Gastrocnemius medialis (tissue), 4 donors: ENCODE results near the gene ACTA2. TPM values are rescaled to one million over a fixed set of nuclear protein-coding genes. Genes with fewer than 3 reads are reported as not detected.

Source experiments
- ATAC-seq, 2 donors: fragments of 150-250 bp; one replicate each; pipeline ENCODE4 v1.9.1; 2016
- DNase-seq, 2 donors: peaks; one replicate each; pipeline ENCODE4 v3.0.0-alpha.2; 2019
- H3K27ac ChIP-seq, 4 donors: fragments of 200-600 bp; sonication (generic); 1 replicate in 1 of 4; 2 replicates in 3 of 4; pipeline ENCODE4 v1.5.1; 2016 to 2018; ENCODE audit warnings: mild to moderate bottlenecking in 2 of 4, moderate library complexity in 1 of 4
- H3K27me3 ChIP-seq, 3 donors: fragments of 200-600 bp; sonication (generic) in 2 of 3; 1 replicate in 1 of 3; 2 replicates in 2 of 3; pipeline versions ENCODE4 v1.5.1 to v1.6.0; 2016 to 2019; ENCODE audit warnings: mild to moderate bottlenecking in 1 of 3, moderate library complexity in 1 of 3
- H3K36me3 ChIP-seq, 2 donors: fragments of 200-600 bp; sonication (generic) in 1 of 2; one replicate each; pipeline ENCODE4 v1.5.1; 2017 to 2018
- H3K4me1 ChIP-seq, 2 donors: fragments of 200-600 bp; sonication (generic) in 1 of 2; one replicate each; pipeline ENCODE4 v1.5.1; 2016 to 2017; ENCODE audit warnings: mild to moderate bottlenecking in 2 of 2
- H3K4me3 ChIP-seq, 4 donors: fragments of 200-600 bp; sonication (generic) in 3 of 4; 1 replicate in 1 of 4; 2 replicates in 3 of 4; pipeline ENCODE4 v1.5.1; 2016 to 2019; ENCODE audit warnings: mild to moderate bottlenecking in 2 of 4
- H3K9me3 ChIP-seq, 3 donors: fragments of 200-600 bp; sonication (generic) in 2 of 3; 1 replicate in 1 of 3; 2 replicates in 2 of 3; pipeline ENCODE4 v1.5.1; 2016 to 2019
- POLR2A ChIP-seq, 2 donors: fragments of 450-650 bp; IDR thresholded peaks; one replicate each; pipeline ENCODE4 v1.6.1; 2017; ENCODE audit warnings: antibody characterized with exemption in 2 of 2, mild to moderate bottlenecking in 2 of 2, moderate library complexity in 2 of 2
- in situ Hi-C, 4 donors: fragments of 200-750 bp; cut with MboI; loops; one replicate each; pipeline versions ENCODE4 v1.15.0 to v1.8.0; 2017; ENCODE audit warnings: low sequenced_read_pairs in 4 of 4
- intact Hi-C: fragments of 100-400 bp; cut with DNase I; formaldehyde crosslinking; loops from one replicate; pipeline ENCODE4 v1.15.1; 2023; ENCODE audit warnings: low total_unique reads
- total RNA-seq, 4 donors: library from RNA; depleted of rRNA; stranded (reverse); fragments of >200 nt; gene quantifications; one replicate each; pipeline versions ENCODE4 v1.1.0 to v1.2.3, GENCODE V29; 2016
- TF ChIP-seq, protein P1 (sequence below), 5 experiments: fragments of 450-650 bp in 3 of 5; fragments of 200-600 bp in 2 of 5; sonication (generic) in 2 of 5; IDR thresholded peaks in 4 of 5; conservative IDR thresholded peaks in 1 of 5; 1 replicate in 4 of 5; 2 replicates in 1 of 5; pipeline ENCODE4 v1.5.1; 2016 to 2019; ENCODE audit warnings: antibody characterized with exemption in 5 of 5, mild to moderate bottlenecking in 3 of 5, moderate library complexity in 3 of 5

Gene ACTA2
- total RNA-seq, 4 donors from 2014 or later = 23.4 to 119 (median 74.2) TPM

DNA sequence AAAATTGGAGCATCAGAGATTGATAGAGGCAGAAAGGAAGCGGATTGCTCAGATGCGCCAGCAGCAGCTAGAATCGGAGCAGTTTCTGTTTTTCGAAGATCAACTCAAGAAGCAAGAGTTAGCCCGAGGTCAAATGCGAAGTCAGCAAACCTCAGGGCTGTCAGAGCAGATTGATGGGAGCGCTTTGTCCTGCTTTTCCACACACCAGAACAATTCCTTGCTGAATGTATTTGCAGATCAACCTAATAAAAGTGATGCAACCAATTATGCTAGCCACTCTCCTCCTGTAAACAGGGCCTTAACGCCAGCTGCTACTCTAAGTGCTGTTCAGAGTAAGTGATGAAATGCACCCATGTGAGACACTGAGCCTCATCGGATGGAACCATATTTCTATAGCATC is 39.4 kb downstream of the ACTA2 start:
- TF ChIP-seq, protein P1, sequence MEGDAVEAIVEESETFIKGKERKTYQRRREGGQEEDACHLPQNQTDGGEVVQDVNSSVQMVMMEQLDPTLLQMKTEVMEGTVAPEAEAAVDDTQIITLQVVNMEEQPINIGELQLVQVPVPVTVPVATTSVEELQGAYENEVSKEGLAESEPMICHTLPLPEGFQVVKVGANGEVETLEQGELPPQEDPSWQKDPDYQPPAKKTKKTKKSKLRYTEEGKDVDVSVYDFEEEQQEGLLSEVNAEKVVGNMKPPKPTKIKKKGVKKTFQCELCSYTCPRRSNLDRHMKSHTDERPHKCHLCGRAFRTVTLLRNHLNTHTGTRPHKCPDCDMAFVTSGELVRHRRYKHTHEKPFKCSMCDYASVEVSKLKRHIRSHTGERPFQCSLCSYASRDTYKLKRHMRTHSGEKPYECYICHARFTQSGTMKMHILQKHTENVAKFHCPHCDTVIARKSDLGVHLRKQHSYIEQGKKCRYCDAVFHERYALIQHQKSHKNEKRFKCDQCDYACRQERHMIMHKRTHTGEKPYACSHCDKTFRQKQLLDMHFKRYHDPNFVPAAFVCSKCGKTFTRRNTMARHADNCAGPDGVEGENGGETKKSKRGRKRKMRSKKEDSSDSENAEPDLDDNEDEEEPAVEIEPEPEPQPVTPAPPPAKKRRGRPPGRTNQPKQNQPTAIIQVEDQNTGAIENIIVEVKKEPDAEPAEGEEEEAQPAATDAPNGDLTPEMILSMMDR (IDR thresholded peaks at IDR 0.05 in 4 of 5, conservative IDR thresholded peaks at IDR 0.05 in 1 of 5) = no peak
- no peak for TF ChIP-seq POLR2A (IDR thresholded peaks at IDR 0.05)
- no peaks in the 10 kb centered on the region for H3K4me1 ChIP-seq
- H3K9me3 ChIP-seq = no peaks in the 10 kb centered on the region
- no peak overlapping the region for H3K4me3 ChIP-seq
- DNase-seq (peak in 1 of 2 donors; percentile 21), ATAC-seq (peak; percentile 69 to 78)
- H3K27me3 ChIP-seq = no peaks in the 10 kb centered on the region
- H3K36me3 ChIP-seq = no peaks in the 10 kb centered on the region
- peak overlapping the region; percentile 32 to 50 (median 47) for H3K27ac ChIP-seq
- in situ Hi-C loops (no loop called here), intact Hi-C loops (loop anchor here (2.0 kb wide), 1 partner anchor 16 kb away; no protein-coding TSS in a partner anchor)

DNA sequence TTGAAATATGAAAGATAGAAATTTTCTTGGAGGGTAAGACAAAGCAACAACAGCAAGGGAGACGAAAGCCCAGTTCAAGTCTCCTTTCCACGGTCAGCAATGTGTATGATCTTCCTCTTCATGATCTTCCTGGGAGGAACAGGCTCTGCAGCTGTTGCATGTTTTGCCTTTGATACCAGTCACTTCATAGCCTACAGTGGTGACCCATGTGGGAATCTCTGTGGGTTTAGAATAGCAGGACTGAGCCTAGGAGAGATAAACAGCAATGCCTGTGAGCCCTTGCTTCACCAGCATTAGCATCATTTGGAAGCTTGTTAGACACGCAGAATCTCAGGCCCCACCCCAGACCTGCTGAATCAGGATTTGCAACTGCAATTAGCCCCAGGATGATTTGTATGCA is 40.7 kb downstream of the ACTA2 start:
- no peaks in the 10 kb centered on the region for H3K36me3 ChIP-seq
- intact Hi-C loops = loop anchor here (2.0 kb wide), 1 partner anchor 15 kb away; no protein-coding TSS in a partner anchor

DNA sequence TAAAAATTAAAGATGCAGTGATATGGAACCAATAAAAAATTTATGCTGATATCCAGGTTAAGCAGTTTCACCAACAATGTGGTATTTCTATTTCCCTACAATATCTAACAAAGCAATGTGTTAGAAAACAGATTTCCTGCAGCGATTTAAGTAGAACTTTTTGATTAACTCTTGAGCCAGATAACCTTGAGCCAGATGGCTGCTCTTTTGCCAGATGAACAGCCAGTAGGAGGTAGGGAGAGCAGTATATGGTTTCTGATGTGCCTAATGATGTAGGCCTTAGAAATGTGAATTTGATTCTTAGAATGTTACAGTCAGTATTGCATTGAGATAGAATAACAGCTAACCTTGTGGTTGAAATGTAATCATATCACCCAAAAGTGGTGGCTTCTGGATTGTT is 41.5 kb downstream of the ACTA2 start:
- Histone ChIP-seq H3K9me3 (no peaks in the 10 kb centered on the region), H3K4me3 (no peak overlapping the region), H3K27ac (no peak overlapping the region), H3K4me1 (no peaks in the 10 kb centered on the region), H3K36me3 (no peaks in the 10 kb centered on the region), H3K27me3 (no peaks in the 10 kb centered on the region)
- ATAC-seq = no peak
- in situ Hi-C loops (no loop called here), intact Hi-C loops (no loop called here)
- no peak for DNase-seq
- no peak for TF ChIP-seq POLR2A (IDR thresholded peaks at IDR 0.05)
- TF ChIP-seq, protein P1 (IDR thresholded peaks at IDR 0.05 in 4 of 5, conservative IDR thresholded peaks at IDR 0.05 in 1 of 5) = no peak

More for the DNA sequence above, 40.7 kb downstream of the ACTA2 start:
- DNase-seq = no peak
- H3K27ac ChIP-seq = no peak overlapping the region
- H3K4me1 ChIP-seq = no peaks in the 10 kb centered on the region
- in situ Hi-C loops = no loop called here
- no peak for ATAC-seq
- H3K9me3 ChIP-seq = no peaks in the 10 kb centered on the region
- TF ChIP-seq, protein P1 (IDR thresholded peaks at IDR 0.05 in 4 of 5, conservative IDR thresholded peaks at IDR 0.05 in 1 of 5) = no peak
- no peak for TF ChIP-seq POLR2A (IDR thresholded peaks at IDR 0.05)
- no peaks in the 10 kb centered on the region for H3K27me3 ChIP-seq
- no peak overlapping the region for H3K4me3 ChIP-seq

GRCh38 chr10:88908194-88908593 is 44.4 kb downstream of the ACTA2 start:
- Histone ChIP-seq H3K27me3 (no peaks in the 10 kb centered on the region), H3K4me3 (no peak overlapping the region), H3K9me3 (no peaks in the 10 kb centered on the region), H3K27ac (no peak overlapping the region), H3K36me3 (no peaks in the 10 kb centered on the region), H3K4me1 (no peaks in the 10 kb centered on the region)
- intact Hi-C loops (no loop called here), in situ Hi-C loops (no loop called here)
- no peak for DNase-seq
- no peak for ATAC-seq
- TF ChIP-seq POLR2A (IDR thresholded peaks at IDR 0.05) = no peak
- TF ChIP-seq, protein P1 (IDR thresholded peaks at IDR 0.05 in 4 of 5, conservative IDR thresholded peaks at IDR 0.05 in 1 of 5) = no peak

DNA sequence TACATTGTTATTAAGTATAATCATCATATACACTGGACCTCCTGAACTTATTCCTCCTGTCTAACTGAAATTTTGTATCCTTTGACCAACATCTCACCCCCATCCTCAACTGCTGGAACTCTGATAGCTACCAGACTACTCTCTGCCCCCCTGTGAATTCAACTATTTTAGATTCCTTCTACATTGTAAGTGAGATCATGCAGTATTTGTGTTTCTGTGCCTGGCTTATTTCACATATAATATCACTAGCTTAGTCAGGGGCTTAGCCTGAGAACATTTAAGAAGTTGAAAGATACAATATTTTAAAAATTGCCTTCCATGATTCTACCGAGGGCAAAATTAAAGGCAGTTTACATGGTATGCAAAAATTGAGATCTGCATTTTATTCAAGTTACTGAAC is 45.7 kb downstream of the ACTA2 start:
- no peaks in the 10 kb centered on the region for H3K36me3 ChIP-seq
- H3K4me1 ChIP-seq = no peaks in the 10 kb centered on the region
- no peak overlapping the region for H3K27ac ChIP-seq
- no peaks in the 10 kb centered on the region for H3K9me3 ChIP-seq
- H3K4me3 ChIP-seq = no peak overlapping the region
- ATAC-seq (no peak), DNase-seq (no peak)
- intact Hi-C loops (no loop called here), in situ Hi-C loops (no loop called here)
- TF ChIP-seq, protein P1 (IDR thresholded peaks at IDR 0.05 in 4 of 5, conservative IDR thresholded peaks at IDR 0.05 in 1 of 5) = no peak
- no peak for TF ChIP-seq POLR2A (IDR thresholded peaks at IDR 0.05)
- H3K27me3 ChIP-seq = no peaks in the 10 kb centered on the region
